Germinal center (tissue), 1 donor: ENCODE data around the gene AGGF1.
"Not testable (repeated sequence)": the region's sequence is repeated elsewhere in the genome, so short reads cannot be mapped to it uniquely, and the experiment has no call there.

Experiments used
- DNase-seq: peaks from one replicate; pipeline ENCODE4 v3.0.0; 2012; ENCODE audit warnings: mixed read lengths, low spot score

The AGGF1 gene

GRCh38 chr5:77086368-77086688, 56.1 kb downstream of the AGGF1 start:
- no peak for DNase-seq

- peak; percentile 73 for DNase-seq
Measured at GRCh38 chr5:77086689-77087483, 56.7 kb downstream of the AGGF1 start, which contains the start of gene ZBED3. TSS of gene ZBED3 (minus strand) at chr5:77087285. CDS start at chr5:77077878, 9,407 bp downstream.

- no peak for DNase-seq
Measured at GRCh38 chr5:77087484-77088261, 57.5 kb downstream of the AGGF1 start.

GRCh38 chr5:77095189-77095588, 65.0 kb downstream of the AGGF1 start:
- DNase-seq, result no peak

GRCh38 chr5:77101298-77101697, 71.1 kb downstream of the AGGF1 start:
- no peak for DNase-seq

GRCh38 chr5:77102549-77102948, 72.3 kb downstream of the AGGF1 start:
- DNase-seq, result no peak

- no peak for DNase-seq
Measured at GRCh38 chr5:77103457-77103856, 73.3 kb downstream of the AGGF1 start.

- no peak for DNase-seq
Measured at GRCh38 chr5:77104813-77105212, 74.6 kb downstream of the AGGF1 start.

- DNase-seq, result not testable (repeated sequence)
Measured at GRCh38 chr5:77107035-77107434, 76.8 kb downstream of the AGGF1 start.
